NCI-H345 treated with DMSO at 0.1 percent for 48 hours (cell line): ENCODE measurements around the gene IRX2.

Source experiments
- DNase-seq: peaks from one replicate; lab custom pipeline; 2025; ENCODE audit not compliant: unreplicated experiment; lab: John Stamatoyannopoulos, UW

Gene IRX2

GRCh38 chr5:2697446-2698200, 53.9 kb downstream of the IRX2 start:
- no peak for DNase-seq

GRCh38 chr5:2697041-2697440, 54.4 kb downstream of the IRX2 start:
- DNase-seq: no peak
